Hair follicle dermal papilla cell (primary cell): ENCODE measurements around the gene CHAT. TPM values are rescaled to one million over a fixed set of nuclear protein-coding genes. Genes with fewer than 3 reads are reported as not detected.

Source experiments
- total RNA-seq: library from RNA; depleted of rRNA; stranded (reverse); fragments of >200 nt; gene quantifications from 2 replicates; pipeline ENCODE4 v1.2.3, GENCODE V29; 2012

Gene CHAT
- total RNA-seq, result not detected in 2 replicates

GRCh38 chr10:49613882-49614241 lies at the start of gene CHAT:
Gene CHAT, plus strand, starts transcription at chr10:49614037. Its CDS starts 153 bp downstream, at chr10:49614190.

GRCh38 chr10:49610114-49610457 lies 3.8 kb upstream of the CHAT start, which contains the start of gene SLC18A3:
Gene SLC18A3, plus strand, starts transcription at chr10:49610310. Its CDS starts 431 bp downstream, at chr10:49610741.

GRCh38 chr10:49679480-49679893 lies 65.7 kb downstream of the CHAT start, which contains the start of gene C10orf53:
Gene C10orf53, plus strand, starts transcription at chr10:49679651. Its CDS starts 47 bp downstream, at chr10:49679698.

Other genes with a start within 250 kb of the CHAT start
- gene DRGX, start 217.9 kb upstream of the CHAT start, total RNA-seq, result not detected in 2 replicates
- gene ERCC6, start 74.9 kb upstream of the CHAT start, total RNA-seq, result 34.9 and 38.5 TPM in 2 replicates
- not detected in 2 replicates for gene SLC18A3, start 3.7 kb upstream of the CHAT start, total RNA-seq
- not detected in 2 replicates for gene C10orf53, start 65.6 kb downstream of the CHAT start, total RNA-seq
- gene OGDHL, start 148.3 kb downstream of the CHAT start, total RNA-seq, result 0.16 and 1.5 TPM in 2 replicates